Endothelial cell (in vitro differentiated cells): ENCODE measurements around the gene SRGAP2. TPM values are rescaled to one million over a fixed set of nuclear protein-coding genes. Genes with fewer than 3 reads are reported as not detected.
"Not testable (repeated sequence)": the region's sequence is repeated elsewhere in the genome, so short reads cannot be mapped to it uniquely, and the experiment has no call there.

ENCODE experiments used
- DNase-seq: peaks from one replicate; pipeline ENCODE4 v3.0.0; 2021; ENCODE audit warnings: low spot score
- H3K27ac Mint-ChIP-seq: one replicate; pipeline ENCODE4 v1.8.0; 2021; ENCODE audit warnings: mixed read lengths, inconsistent platforms; ENCODE audit not compliant: unreplicated experiment
- H3K27me3 Mint-ChIP-seq: one replicate; pipeline ENCODE4 v1.8.0; 2021; ENCODE audit warnings: mild to moderate bottlenecking, moderate library complexity, mixed read lengths, inconsistent platforms; ENCODE audit not compliant: unreplicated experiment
- H3K36me3 Mint-ChIP-seq: one replicate; pipeline ENCODE4 v1.8.0; 2021; ENCODE audit warnings: mild to moderate bottlenecking, low read depth, mixed read lengths, inconsistent platforms; ENCODE audit not compliant: unreplicated experiment
- H3K4me1 Mint-ChIP-seq: one replicate; pipeline ENCODE4 v1.8.0; 2021; ENCODE audit warnings: mild to moderate bottlenecking, mixed read lengths, inconsistent platforms; ENCODE audit not compliant: unreplicated experiment
- H3K4me3 Mint-ChIP-seq: one replicate; pipeline ENCODE4 v1.8.0; 2021; ENCODE audit warnings: mild to moderate bottlenecking, mixed read lengths, inconsistent platforms; ENCODE audit not compliant: unreplicated experiment
- H3K9me3 Mint-ChIP-seq: one replicate; pipeline ENCODE4 v1.8.0; 2021; ENCODE audit warnings: mixed read lengths, inconsistent platforms; ENCODE audit not compliant: unreplicated experiment
- total RNA-seq: library from RNA; stranded (reverse); fragmentation: NEBNext Ultra II Directional; extraction: Animal tissue kit (Norgen Biotek cat#: 25700); gene quantifications from one replicate; pipeline ENCODE4 v1.2.1, GENCODE V29; 2021; ENCODE audit not compliant: unreplicated experiment

The SRGAP2 gene
- total RNA-seq, 1 donor from 2014 or later: 218 TPM

DNA sequence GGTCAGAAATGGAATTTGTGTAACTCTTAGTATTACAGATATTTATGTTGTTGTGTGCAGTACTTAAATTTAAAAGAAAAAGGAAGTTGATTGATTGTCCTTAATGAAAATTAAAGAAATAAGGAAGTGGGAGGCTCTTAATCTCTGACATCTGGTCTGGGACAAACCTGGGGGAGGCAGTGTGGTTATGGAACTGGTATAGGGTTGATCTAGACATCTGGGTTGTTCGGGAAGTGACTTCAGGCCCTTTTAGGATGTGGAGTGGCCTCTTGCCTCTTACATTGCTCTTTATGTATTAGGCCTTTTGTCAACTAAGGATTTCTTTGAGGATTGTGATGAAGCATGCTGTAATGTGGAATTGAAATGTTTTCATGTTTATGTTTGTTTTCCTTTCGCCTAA is 15.4 kb downstream of the SRGAP2 start:
- DNase-seq, H3K27me3 Mint-ChIP-seq, H3K27ac Mint-ChIP-seq, H3K36me3 Mint-ChIP-seq, H3K4me3 Mint-ChIP-seq, H3K9me3 Mint-ChIP-seq, H3K4me1 Mint-ChIP-seq: not testable (repeated sequence)

- H3K36me3 Mint-ChIP-seq, DNase-seq, H3K4me3 Mint-ChIP-seq, H3K9me3 Mint-ChIP-seq, H3K27ac Mint-ChIP-seq, H3K27me3 Mint-ChIP-seq, H3K4me1 Mint-ChIP-seq: not testable (repeated sequence)
Observed at GRCh38 chr1:206219514-206220331, 16.4 kb downstream of the SRGAP2 start.

GRCh38 chr1:206220332-206221000 is 17.1 kb downstream of the SRGAP2 start:
- not testable (repeated sequence) for H3K27me3 Mint-ChIP-seq, H3K4me1 Mint-ChIP-seq, H3K9me3 Mint-ChIP-seq, H3K4me3 Mint-ChIP-seq, DNase-seq, H3K36me3 Mint-ChIP-seq, H3K27ac Mint-ChIP-seq

GRCh38 chr1:206221585-206221984 is 18.2 kb downstream of the SRGAP2 start:
- not testable (repeated sequence) for H3K4me3 Mint-ChIP-seq, H3K9me3 Mint-ChIP-seq, H3K4me1 Mint-ChIP-seq

GRCh38 chr1:206224190-206224776 is 20.9 kb downstream of the SRGAP2 start:
- H3K27me3 Mint-ChIP-seq, H3K36me3 Mint-ChIP-seq, H3K4me3 Mint-ChIP-seq, H3K4me1 Mint-ChIP-seq, DNase-seq, H3K9me3 Mint-ChIP-seq, H3K27ac Mint-ChIP-seq: not testable (repeated sequence)

More at GRCh38 chr1:206221585-206221984, 18.2 kb downstream of the SRGAP2 start:
- H3K27me3 Mint-ChIP-seq, DNase-seq, H3K36me3 Mint-ChIP-seq, H3K27ac Mint-ChIP-seq: not testable (repeated sequence)

DNA sequence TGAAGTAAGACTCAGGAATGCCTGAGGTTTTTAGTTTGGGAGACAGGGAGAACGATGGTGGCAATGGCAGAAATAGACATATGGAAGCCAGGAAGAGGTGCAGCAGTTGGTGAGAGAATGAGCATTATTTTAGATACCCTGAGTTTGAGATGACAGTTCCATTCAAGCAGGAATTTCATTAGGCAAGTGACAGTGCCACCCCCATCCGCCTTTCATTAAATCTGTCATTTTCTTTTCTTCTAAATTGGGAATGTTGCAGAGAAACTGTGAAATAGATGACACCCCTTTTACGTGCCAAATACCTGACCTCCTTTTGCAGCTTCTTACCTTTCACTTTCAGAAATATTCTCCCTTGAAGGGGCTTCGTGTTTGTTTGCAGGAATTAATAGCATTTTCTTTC is 22.0 kb downstream of the SRGAP2 start:
- not testable (repeated sequence) for DNase-seq, H3K27ac Mint-ChIP-seq, H3K4me3 Mint-ChIP-seq, H3K27me3 Mint-ChIP-seq, H3K36me3 Mint-ChIP-seq, H3K9me3 Mint-ChIP-seq, H3K4me1 Mint-ChIP-seq

DNA sequence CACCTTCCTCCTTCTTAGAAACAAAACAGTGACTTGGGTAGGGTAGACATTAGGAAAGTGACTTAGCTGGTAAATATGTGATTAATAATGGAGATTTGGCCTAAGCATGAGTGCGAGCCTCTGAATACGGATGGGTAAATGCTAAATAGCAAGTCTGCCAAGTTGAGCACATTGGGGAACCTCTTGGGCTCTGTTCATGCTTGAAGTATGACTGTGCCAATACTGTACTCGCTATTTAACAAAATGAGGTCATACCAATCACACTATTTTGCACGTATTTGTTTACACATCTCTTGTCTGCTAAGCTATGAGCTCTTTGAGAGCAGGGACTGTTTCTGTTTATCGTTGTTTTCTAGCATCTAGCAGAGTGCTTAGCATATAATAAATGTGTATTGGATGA is 23.5 kb downstream of the SRGAP2 start:
- H3K27me3 Mint-ChIP-seq, H3K27ac Mint-ChIP-seq, H3K4me3 Mint-ChIP-seq, H3K36me3 Mint-ChIP-seq, H3K4me1 Mint-ChIP-seq, DNase-seq, H3K9me3 Mint-ChIP-seq: not testable (repeated sequence)

- H3K36me3 Mint-ChIP-seq, H3K9me3 Mint-ChIP-seq, DNase-seq, H3K27ac Mint-ChIP-seq, H3K4me1 Mint-ChIP-seq, H3K27me3 Mint-ChIP-seq: not testable (repeated sequence)
- peak overlapping the region; percentile 28 for H3K4me3 Mint-ChIP-seq
Observed at GRCh38 chr1:206229286-206229685, 25.9 kb downstream of the SRGAP2 start.

- not testable (repeated sequence) for H3K27me3 Mint-ChIP-seq, H3K9me3 Mint-ChIP-seq, H3K27ac Mint-ChIP-seq, H3K4me1 Mint-ChIP-seq, H3K4me3 Mint-ChIP-seq, H3K36me3 Mint-ChIP-seq, DNase-seq
Observed at GRCh38 chr1:206231989-206232388, 28.6 kb downstream of the SRGAP2 start.

GRCh38 chr1:206232970-206233645 is 29.8 kb downstream of the SRGAP2 start:
- not testable (repeated sequence) for H3K4me3 Mint-ChIP-seq, H3K27me3 Mint-ChIP-seq, H3K4me1 Mint-ChIP-seq, H3K36me3 Mint-ChIP-seq, H3K9me3 Mint-ChIP-seq, DNase-seq, H3K27ac Mint-ChIP-seq

DNA sequence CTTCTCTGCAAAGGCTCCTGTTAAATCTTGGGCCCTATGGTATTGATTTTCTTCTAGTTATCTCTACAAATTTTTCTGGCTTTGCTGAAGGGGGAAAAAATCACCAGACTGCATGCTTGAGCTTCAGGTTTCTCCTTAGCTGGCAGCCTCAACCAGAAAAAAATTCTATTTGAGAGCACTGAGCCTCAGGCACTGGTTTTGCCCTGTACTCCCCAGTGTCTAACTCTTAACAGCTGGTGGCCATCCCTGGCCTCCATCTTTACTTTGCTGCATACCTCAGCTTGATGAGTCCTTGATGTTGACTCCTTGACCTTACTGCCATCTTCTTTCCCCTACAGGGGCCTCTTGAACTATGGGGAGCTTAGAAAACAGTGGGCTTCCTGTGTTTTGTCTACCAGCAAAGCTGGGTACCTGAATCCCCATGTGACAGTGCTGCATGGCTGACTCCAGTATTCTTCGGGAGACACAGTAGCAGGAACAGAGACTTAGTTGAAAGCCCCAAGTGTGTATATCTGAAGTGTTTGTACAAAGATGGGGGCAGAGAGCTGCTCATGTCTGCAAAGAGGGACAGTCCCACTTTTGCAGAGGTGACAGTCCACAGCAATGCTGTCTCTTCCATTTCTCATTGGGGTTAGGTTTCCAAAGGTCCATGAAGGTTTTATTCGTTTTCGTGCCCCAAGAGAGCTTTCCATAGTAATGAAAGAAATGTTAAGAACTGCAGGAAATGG is 31.0 kb downstream of the SRGAP2 start:
- not testable (repeated sequence) for H3K36me3 Mint-ChIP-seq, H3K4me1 Mint-ChIP-seq, H3K27me3 Mint-ChIP-seq, H3K4me3 Mint-ChIP-seq, DNase-seq, H3K27ac Mint-ChIP-seq, H3K9me3 Mint-ChIP-seq
